Uterus (tissue), 2 donors: ENCODE data around the gene ARID2.

ENCODE experiments used
- CTCF ChIP-seq, 4 experiments: fragments of 200-600 bp in 2 of 4; fragments of 450-650 bp in 2 of 4; sonication (generic) in 2 of 4; IDR thresholded peaks; one replicate each; pipeline ENCODE4 v1.5.1; 2016 to 2019; ENCODE audit warnings: antibody characterized with exemption in 4 of 4, mild to moderate bottlenecking in 2 of 4, moderate library complexity in 1 of 4
- POLR2A ChIP-seq, 2 donors: fragments of 450-650 bp; IDR thresholded peaks; one replicate each; pipeline ENCODE4 v1.6.1; 2016; ENCODE audit warnings: antibody characterized with exemption in 2 of 2, mild to moderate bottlenecking in 1 of 2, moderate library complexity in 1 of 2

DNA sequence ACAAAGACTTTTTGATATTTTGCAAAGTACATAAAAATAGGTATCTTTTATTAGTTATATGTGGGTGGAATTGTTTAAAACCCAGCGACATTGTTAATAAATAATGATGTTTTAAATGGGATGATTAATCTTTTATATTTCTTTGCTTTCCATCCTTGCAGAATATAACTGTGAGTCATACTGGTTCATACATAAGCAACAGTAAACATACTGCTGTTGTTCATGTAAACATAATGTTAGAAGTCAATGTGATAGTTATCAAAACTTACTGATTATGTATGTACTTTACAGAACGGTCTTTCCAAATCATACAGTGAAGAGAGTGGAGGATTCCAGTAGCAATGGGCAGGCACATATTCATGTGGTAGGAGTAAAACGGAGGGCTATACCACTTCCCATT, 119.8 kb downstream of the ARID2 start:
- TF ChIP-seq CTCF (IDR thresholded peaks at IDR 0.05) (no peak), POLR2A (IDR thresholded peaks at IDR 0.05) (no peak)
